WTC11 (cell line): ENCODE data around the gene PSMB11.

Experiments used
- TF ChIP-seq, protein P1 (sequence below): fragments of 200-600 bp; IDR thresholded peaks from 2 replicates; pipeline ENCODE4 v1.8.0; 2022; ENCODE audit warnings: antibody characterized with exemption
- TF ChIP-seq, protein P2 (sequence below): sonication (generic); formaldehyde crosslinking; IDR thresholded peaks from 2 replicates; pipeline ENCODE4 v1.8.1; 2023; ENCODE audit warnings: mild to moderate bottlenecking, missing genetic modification reagents, moderate library complexity

DNA sequence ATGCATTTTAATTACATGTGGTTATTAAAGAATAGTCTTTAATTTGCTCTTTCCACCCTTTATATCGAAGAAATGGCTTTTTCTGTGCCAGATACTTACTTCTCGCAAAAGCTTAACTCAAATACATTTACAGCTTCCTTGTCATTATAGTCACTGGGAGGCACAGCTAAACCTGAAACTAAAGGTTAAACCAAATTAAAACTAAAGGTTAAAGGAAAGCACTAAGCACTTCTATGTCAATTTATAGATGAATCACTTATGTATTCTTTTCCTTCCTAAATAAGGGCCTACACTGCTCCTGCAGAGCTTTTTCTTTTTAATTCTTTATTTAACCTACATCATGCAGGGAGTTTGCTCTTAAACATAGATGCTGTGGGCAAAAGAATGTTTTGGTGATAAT lies 41.2 kb upstream of the PSMB11 start:
- TF ChIP-seq, protein P1, sequence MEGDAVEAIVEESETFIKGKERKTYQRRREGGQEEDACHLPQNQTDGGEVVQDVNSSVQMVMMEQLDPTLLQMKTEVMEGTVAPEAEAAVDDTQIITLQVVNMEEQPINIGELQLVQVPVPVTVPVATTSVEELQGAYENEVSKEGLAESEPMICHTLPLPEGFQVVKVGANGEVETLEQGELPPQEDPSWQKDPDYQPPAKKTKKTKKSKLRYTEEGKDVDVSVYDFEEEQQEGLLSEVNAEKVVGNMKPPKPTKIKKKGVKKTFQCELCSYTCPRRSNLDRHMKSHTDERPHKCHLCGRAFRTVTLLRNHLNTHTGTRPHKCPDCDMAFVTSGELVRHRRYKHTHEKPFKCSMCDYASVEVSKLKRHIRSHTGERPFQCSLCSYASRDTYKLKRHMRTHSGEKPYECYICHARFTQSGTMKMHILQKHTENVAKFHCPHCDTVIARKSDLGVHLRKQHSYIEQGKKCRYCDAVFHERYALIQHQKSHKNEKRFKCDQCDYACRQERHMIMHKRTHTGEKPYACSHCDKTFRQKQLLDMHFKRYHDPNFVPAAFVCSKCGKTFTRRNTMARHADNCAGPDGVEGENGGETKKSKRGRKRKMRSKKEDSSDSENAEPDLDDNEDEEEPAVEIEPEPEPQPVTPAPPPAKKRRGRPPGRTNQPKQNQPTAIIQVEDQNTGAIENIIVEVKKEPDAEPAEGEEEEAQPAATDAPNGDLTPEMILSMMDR, result no peak
- TF ChIP-seq, protein P2, sequence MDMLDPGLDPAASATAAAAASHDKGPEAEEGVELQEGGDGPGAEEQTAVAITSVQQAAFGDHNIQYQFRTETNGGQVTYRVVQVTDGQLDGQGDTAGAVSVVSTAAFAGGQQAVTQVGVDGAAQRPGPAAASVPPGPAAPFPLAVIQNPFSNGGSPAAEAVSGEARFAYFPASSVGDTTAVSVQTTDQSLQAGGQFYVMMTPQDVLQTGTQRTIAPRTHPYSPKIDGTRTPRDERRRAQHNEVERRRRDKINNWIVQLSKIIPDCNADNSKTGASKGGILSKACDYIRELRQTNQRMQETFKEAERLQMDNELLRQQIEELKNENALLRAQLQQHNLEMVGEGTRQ, result no peak
